OCI-LY7 (cell line): ENCODE measurements around the gene MRO. TPM values are rescaled to one million over a fixed set of nuclear protein-coding genes. Genes with fewer than 3 reads are reported as not detected.

Source experiments
- BruUV-seq: library from RNA; stranded (reverse); fragments of 400-500 nt; replicated peaks from 2 replicates; lab custom pipeline; 2021; lab: Mats Ljungman, UMichigan
- CTCF ChIA-PET: fragments of 300-600 bp; sonication (Branson Sonifier 250); formaldehyde crosslinking; loops from one replicate; lab custom pipeline; 2022; ENCODE audit warnings: antibody characterized with exemption; ENCODE audit not compliant: unreplicated experiment; lab: Charles Lee
- POLR2A ChIA-PET: fragments of 300-600 bp; sonication (Branson Sonifier 250); formaldehyde crosslinking; loops from one replicate; lab custom pipeline; 2022; ENCODE audit warnings: antibody characterized with exemption; lab: Charles Lee
- DNase-seq: peaks from one replicate; pipeline ENCODE4 v3.0.0-alpha.2; 2015; ENCODE audit warnings: low spot score
- H2AFZ ChIP-seq: fragments of 200-600 bp; sonication (generic), shearing (Covaris generic); 2 replicates; pipeline ENCODE4 v1.6.1; 2014; ENCODE audit warnings: mild to moderate bottlenecking, antibody characterized with exemption, low read length, moderate library complexity
- H3K27ac ChIP-seq: fragments of 200-600 bp; sonication (generic); 2 replicates; pipeline ENCODE4 v1.5.1; 2014; ENCODE audit warnings: mixed run types, low read depth, mild to moderate bottlenecking, moderate library complexity, low read length, inconsistent platforms; ENCODE audit not compliant: poor library complexity, severe bottlenecking
- H3K36me3 ChIP-seq: fragments of 200-600 bp; sonication (generic); 2 replicates; pipeline ENCODE4 v1.6.1; 2014; ENCODE audit warnings: mild to moderate bottlenecking, antibody characterized with exemption, low read length, moderate library complexity, mixed read lengths; ENCODE audit not compliant: insufficient read depth
- H3K4me1 ChIP-seq: fragments of 200-600 bp; sonication (generic); 2 replicates; pipeline ENCODE4 v1.5.1; 2014; ENCODE audit warnings: mild to moderate bottlenecking, low read length; ENCODE audit not compliant: insufficient read depth, poor library complexity, severe bottlenecking
- H3K4me2 ChIP-seq: fragments of 200-600 bp; sonication (generic); 2 replicates; pipeline ENCODE4 v1.6.1; 2014; ENCODE audit warnings: mild to moderate bottlenecking, low read length
- H3K4me3 ChIP-seq: fragments of 200-600 bp; sonication (generic); 2 replicates; pipeline ENCODE4 v1.5.1; 2014; ENCODE audit warnings: mild to moderate bottlenecking, low read depth, low read length; ENCODE audit not compliant: poor library complexity, severe bottlenecking
- H3K79me2 ChIP-seq: fragments of 200-600 bp; sonication (generic); 2 replicates; pipeline ENCODE4 v1.6.1; 2016; ENCODE audit warnings: low read depth, mild to moderate bottlenecking, low read length, moderate library complexity, mixed read lengths; ENCODE audit not compliant: insufficient read depth
- H3K9me2 ChIP-seq: fragments of 200-600 bp; sonication (generic); 2 replicates; pipeline ENCODE4 v1.6.1; 2016; ENCODE audit warnings: mild to moderate bottlenecking, low read length, mixed read lengths; ENCODE audit not compliant: insufficient read depth
- H3K9me3 ChIP-seq: fragments of 200-600 bp; sonication (generic); 2 replicates; pipeline ENCODE4 v1.6.1; 2014; ENCODE audit warnings: mild to moderate bottlenecking, mixed run types, low read length, mixed read lengths
- H4K20me1 ChIP-seq: fragments of 200-600 bp; sonication (generic); 2 replicates; pipeline ENCODE4 v1.6.1; 2014; ENCODE audit warnings: mild to moderate bottlenecking, antibody characterized with exemption, low read length, moderate library complexity, mixed read lengths; ENCODE audit not compliant: insufficient read depth
- EZH2phosphoT487 ChIP-seq: fragments of 200-600 bp; sonication (generic); IDR thresholded peaks from 2 replicates; pipeline ENCODE4 v1.6.1; 2018; ENCODE audit warnings: low read depth, borderline replicate concordance, mild to moderate bottlenecking, mixed run types, antibody characterized with exemption, low read length, moderate library complexity, mixed read lengths
- intact Hi-C: fragments of 100-400 bp; cut with micrococcal nuclease; formaldehyde crosslinking; loops from one replicate; pipeline ENCODE4 v1.10.0; 2022; ENCODE audit not compliant: unreplicated experiment
- total RNA-seq, 2 experiments: library from RNA; depleted of rRNA in 1 of 2; stranded (reverse); fragments of >200 nt in 1 of 2; shearing (Covaris generic) in 1 of 2; gene quantifications; 2 replicates each; pipeline ENCODE4 v1.2.3, GENCODE V29; 2014 to 2022
- TF ChIP-seq, protein P1 (sequence below): fragments of 200-600 bp; sonication (generic); conservative IDR thresholded peaks from 2 replicates; pipeline ENCODE4 v1.5.1; 2014; ENCODE audit warnings: mild to moderate bottlenecking, antibody characterized with exemption, low read length, moderate library complexity, mixed read lengths

The MRO gene
- total RNA-seq, 2 experiments from 2014 or later, result 0.22 to 0.46 TPM

DNA sequence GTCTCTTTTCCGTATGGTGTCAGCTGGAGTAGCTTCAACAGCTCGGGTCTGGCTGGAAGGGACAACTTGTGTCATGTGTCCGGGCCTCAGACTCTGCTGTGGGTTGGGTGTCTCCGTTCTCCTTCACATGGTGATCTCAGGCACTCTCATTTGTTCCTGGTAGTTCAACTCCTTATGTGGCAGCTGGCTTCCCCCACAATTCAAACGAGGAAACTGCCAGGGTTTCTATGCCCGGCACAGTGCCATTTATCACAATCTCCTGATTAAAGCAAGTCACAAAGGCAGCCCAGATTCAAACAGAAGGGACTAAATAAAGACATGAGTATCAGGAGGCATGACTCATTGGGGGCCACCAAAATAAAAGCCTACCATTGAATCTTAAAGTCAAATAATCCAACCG, 22.7 kb downstream of the MRO start:
- Histone ChIP-seq H3K9me3 (no peaks in the 10 kb centered on the region), H3K4me1 (no peaks in the 10 kb centered on the region), H2AFZ (no peak overlapping the region), H3K4me2 (no peak overlapping the region), H3K36me3 (no peaks in the 10 kb centered on the region), H3K9me2 (no peaks in the 10 kb centered on the region), H4K20me1 (no peaks in the 10 kb centered on the region), H3K4me3 (no peak overlapping the region), H3K79me2 (no peaks in the 10 kb centered on the region), H3K27ac (no peak overlapping the region)
- CTCF ChIA-PET, result no interaction called here
- POLR2A ChIA-PET, result no interaction called here
- BruUV-seq, result no TSS peak
- intact Hi-C loops, result no loop called here
- TF ChIP-seq EZH2phosphoT487, result no peak
- TF ChIP-seq, protein P1, sequence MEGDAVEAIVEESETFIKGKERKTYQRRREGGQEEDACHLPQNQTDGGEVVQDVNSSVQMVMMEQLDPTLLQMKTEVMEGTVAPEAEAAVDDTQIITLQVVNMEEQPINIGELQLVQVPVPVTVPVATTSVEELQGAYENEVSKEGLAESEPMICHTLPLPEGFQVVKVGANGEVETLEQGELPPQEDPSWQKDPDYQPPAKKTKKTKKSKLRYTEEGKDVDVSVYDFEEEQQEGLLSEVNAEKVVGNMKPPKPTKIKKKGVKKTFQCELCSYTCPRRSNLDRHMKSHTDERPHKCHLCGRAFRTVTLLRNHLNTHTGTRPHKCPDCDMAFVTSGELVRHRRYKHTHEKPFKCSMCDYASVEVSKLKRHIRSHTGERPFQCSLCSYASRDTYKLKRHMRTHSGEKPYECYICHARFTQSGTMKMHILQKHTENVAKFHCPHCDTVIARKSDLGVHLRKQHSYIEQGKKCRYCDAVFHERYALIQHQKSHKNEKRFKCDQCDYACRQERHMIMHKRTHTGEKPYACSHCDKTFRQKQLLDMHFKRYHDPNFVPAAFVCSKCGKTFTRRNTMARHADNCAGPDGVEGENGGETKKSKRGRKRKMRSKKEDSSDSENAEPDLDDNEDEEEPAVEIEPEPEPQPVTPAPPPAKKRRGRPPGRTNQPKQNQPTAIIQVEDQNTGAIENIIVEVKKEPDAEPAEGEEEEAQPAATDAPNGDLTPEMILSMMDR, result no peak
- DNase-seq, result no peak

DNA sequence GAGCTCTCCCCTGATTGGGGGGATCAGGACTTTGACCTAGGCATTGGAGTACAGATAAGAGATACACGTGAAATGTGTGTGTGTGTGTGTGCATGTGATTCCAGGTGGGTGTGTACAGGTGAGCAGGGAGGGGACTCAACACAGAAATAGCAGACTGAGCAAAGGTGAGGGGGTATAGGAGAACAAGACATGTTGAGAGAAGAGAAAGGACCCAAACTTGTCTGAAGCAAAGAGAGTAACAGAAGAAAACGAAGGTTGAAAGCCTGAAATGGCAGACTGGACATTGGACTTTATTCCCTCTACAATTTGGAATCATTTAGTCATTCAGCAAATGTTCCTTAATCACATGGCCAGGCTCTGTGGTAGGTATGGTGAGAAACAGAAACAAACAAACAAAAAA, 23.3 kb downstream of the MRO start:
- Histone ChIP-seq H3K27ac (no peak overlapping the region), H3K79me2 (no peaks in the 10 kb centered on the region), H3K4me1 (no peaks in the 10 kb centered on the region), H3K4me3 (no peak overlapping the region), H3K9me2 (no peaks in the 10 kb centered on the region), H3K9me3 (no peaks in the 10 kb centered on the region), H3K36me3 (no peaks in the 10 kb centered on the region), H2AFZ (no peak overlapping the region), H3K4me2 (no peak overlapping the region), H4K20me1 (no peaks in the 10 kb centered on the region)
- BruUV-seq, result no TSS peak
- TF ChIP-seq, protein P1, result no peak
- no peak for TF ChIP-seq EZH2phosphoT487
- ChIA-PET POLR2A (interaction anchor here (0.5 kb wide), 1 partner anchor 46 kb away, joined by 5 read pairs; no protein-coding TSS in a partner anchor), CTCF (no interaction called here)
- intact Hi-C loops, result no loop called here
- DNase-seq, result no peak

DNA sequence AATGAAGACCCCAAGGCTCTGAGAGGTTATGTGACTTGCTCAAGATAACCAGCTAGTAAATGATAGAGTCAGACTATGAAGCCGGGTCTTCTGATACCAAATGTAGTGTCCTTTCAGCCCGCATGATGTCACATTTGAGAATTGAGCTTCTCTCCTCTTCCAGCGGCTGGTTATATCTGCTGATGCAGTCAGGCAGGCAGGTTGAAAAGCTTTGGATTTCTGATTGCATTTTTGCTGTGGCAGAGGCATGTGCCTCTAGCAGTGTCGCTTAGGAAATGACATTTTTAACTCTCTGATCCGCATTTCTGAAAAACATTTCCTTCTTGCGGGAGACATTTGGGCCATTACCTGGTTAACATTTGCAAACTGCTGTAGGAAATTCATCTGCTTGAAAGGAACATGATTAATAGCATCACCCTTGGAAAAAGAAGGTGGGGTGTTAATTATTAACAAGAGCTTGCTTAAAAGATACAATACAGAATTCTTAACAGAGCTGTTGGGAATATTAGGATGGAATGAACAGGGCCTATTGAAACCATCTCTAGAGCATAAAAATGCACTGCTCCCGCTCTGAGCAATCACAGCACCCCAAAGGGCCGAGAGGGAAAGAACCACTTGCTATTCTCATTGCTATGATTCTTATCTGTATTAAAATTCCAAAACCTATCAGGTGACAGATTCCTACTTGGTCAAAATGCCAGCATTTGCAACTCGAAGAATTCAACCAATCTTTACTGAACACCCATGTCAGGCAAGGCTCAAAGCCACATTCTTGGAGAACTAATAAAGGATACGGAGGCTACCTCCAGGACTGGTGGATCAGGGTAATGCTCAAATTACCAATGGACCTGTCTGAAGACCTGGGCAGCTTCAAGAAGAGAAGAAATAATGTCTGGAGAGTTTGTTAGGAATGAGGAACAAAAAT, 25.9 kb downstream of the MRO start:
- Histone ChIP-seq H3K4me3 (no peak overlapping the region), H3K9me3 (no peaks in the 10 kb centered on the region), H3K79me2 (no peaks in the 10 kb centered on the region), H3K4me1 (no peaks in the 10 kb centered on the region), H4K20me1 (no peaks in the 10 kb centered on the region), H3K36me3 (no peaks in the 10 kb centered on the region), H3K4me2 (no peak overlapping the region), H2AFZ (no peak overlapping the region), H3K9me2 (no peaks in the 10 kb centered on the region), H3K27ac (no peak overlapping the region)
- no TSS peak for BruUV-seq
- ChIA-PET CTCF (no interaction called here), POLR2A (no interaction called here)
- intact Hi-C loops, result no loop called here
- no peak for DNase-seq
- TF ChIP-seq, protein P1, result no peak
- TF ChIP-seq EZH2phosphoT487, result no peak
